ENCODE results near the gene JPH2.

DNA sequence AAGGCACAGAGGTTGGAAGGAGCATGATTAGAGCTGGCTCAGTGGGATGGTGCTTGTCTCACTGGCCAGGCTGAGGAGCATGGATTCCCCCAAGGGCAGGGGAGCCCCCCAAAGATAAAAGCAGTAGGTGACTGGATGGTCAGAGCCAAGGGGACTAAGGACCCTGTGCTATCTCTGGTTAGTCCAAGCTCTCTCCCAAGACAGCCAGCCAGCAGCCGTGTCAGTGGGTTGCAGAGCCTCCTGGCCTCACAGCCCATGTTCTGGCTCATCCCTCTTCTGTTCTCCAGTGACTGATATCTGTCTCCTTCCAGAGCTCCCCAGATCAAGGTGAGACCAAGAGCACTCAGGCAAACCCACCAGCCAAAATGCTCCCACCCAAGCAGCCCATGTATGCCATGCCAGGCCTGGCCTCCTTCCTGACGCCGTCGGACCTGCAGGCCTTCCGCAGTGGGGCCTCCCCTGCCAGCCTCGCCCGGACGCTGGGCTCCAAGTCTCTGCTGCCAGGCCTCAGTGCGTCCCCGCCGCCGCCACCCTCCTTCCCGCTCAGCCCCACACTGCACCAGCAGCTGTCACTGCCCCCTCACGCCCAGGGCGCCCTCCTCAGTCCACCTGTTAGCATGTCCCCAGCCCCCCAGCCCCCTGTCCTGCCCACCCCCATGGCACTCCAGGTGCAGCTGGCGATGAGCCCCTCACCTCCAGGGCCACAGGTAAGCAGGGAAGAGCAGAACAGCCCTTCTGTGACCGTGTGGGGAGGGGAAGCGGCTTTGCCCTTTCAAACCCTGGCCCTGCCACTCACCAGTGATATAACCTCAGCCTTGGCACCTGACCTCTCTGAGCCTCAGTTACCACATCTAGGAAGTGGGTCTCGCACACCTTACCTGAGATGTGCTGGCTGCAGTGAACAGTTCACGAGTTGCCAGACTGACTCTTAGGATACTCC lies 121.3 kb downstream of the JPH2 start:
- TF ChIP-seq, protein P1, sequence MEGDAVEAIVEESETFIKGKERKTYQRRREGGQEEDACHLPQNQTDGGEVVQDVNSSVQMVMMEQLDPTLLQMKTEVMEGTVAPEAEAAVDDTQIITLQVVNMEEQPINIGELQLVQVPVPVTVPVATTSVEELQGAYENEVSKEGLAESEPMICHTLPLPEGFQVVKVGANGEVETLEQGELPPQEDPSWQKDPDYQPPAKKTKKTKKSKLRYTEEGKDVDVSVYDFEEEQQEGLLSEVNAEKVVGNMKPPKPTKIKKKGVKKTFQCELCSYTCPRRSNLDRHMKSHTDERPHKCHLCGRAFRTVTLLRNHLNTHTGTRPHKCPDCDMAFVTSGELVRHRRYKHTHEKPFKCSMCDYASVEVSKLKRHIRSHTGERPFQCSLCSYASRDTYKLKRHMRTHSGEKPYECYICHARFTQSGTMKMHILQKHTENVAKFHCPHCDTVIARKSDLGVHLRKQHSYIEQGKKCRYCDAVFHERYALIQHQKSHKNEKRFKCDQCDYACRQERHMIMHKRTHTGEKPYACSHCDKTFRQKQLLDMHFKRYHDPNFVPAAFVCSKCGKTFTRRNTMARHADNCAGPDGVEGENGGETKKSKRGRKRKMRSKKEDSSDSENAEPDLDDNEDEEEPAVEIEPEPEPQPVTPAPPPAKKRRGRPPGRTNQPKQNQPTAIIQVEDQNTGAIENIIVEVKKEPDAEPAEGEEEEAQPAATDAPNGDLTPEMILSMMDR (IDR thresholded peaks at IDR 0.05; ENCODE audit: borderline replicate concordance, extremely low read depth, low read length, poor library complexity, severe bottlenecking): no peak
- no peak for TF ChIP-seq EZH2 (IDR thresholded peaks at IDR 0.05; ENCODE audit: borderline replicate concordance, low read depth, low read length, severe bottlenecking)
